Smooth muscle cell (in vitro differentiated cells): ENCODE data around the gene PIGC. TPM values are rescaled to one million over a fixed set of nuclear protein-coding genes. Genes with fewer than 3 reads are reported as not detected.

Source experiments
- DNase-seq: peaks from one replicate; lab custom pipeline; 2025; ENCODE audit not compliant: unreplicated experiment; lab: John Stamatoyannopoulos, UW
- H2AFZ ChIP-seq: fragments of 200-600 bp; sonication (generic); 2 replicates; pipeline ENCODE4 v1.6.0; 2016; ENCODE audit warnings: antibody characterized with exemption, low read depth, mild to moderate bottlenecking
- H3F3A ChIP-seq: fragments of 200-600 bp; sonication (generic); 2 replicates; pipeline ENCODE4 v1.6.0; 2017; ENCODE audit warnings: antibody characterized with exemption, low read depth
- H3K27ac ChIP-seq: fragments of 200-600 bp; sonication (generic); 2 replicates; pipeline ENCODE4 v1.5.1; 2016; ENCODE audit warnings: low read depth, mild to moderate bottlenecking
- H3K27me3 ChIP-seq: fragments of 200-600 bp; sonication (generic); 2 replicates; pipeline ENCODE4 v1.6.1; 2016; ENCODE audit warnings: low read depth, mild to moderate bottlenecking
- H3K36me3 ChIP-seq: fragments of 200-600 bp; sonication (generic); 2 replicates; pipeline ENCODE4 v1.5.1; 2016; ENCODE audit warnings: low read depth
- H3K4me1 ChIP-seq: fragments of 200-600 bp; sonication (generic); 2 replicates; pipeline ENCODE4 v1.5.1; 2016; ENCODE audit warnings: low read depth
- H3K4me2 ChIP-seq: fragments of 200-600 bp; sonication (generic); 2 replicates; pipeline ENCODE4 v1.6.0; 2016; ENCODE audit warnings: mild to moderate bottlenecking
- H3K4me3 ChIP-seq: fragments of 200-600 bp; sonication (generic); 2 replicates; pipeline ENCODE4 v1.5.1; 2016; ENCODE audit warnings: mild to moderate bottlenecking
- H3K79me2 ChIP-seq: fragments of 200-600 bp; sonication (generic); 2 replicates; pipeline ENCODE4 v1.6.0; 2016; ENCODE audit warnings: low read depth, mild to moderate bottlenecking
- H3K9ac ChIP-seq: fragments of 200-600 bp; sonication (generic); 2 replicates; pipeline ENCODE4 v1.6.0; 2016; ENCODE audit warnings: low read depth
- H3K9me3 ChIP-seq: fragments of 200-600 bp; sonication (generic); replicated peaks from 2 replicates; pipeline ENCODE4 v1.5.1; 2016; ENCODE audit warnings: low read depth
- H4K20me1 ChIP-seq: fragments of 200-600 bp; sonication (generic); 2 replicates; pipeline ENCODE4 v1.6.0; 2016; ENCODE audit warnings: low read depth
- CTCF ChIP-seq: fragments of 200-600 bp; sonication (generic); IDR thresholded peaks from 2 replicates; pipeline ENCODE4 v1.5.1; 2017; ENCODE audit warnings: borderline replicate concordance, mild to moderate bottlenecking, antibody characterized with exemption; ENCODE audit not compliant: insufficient read depth, poor library complexity, severe bottlenecking
- WGBS: methylation state at CpG from one replicate; pipeline ENCODE4 v1.1.7; 2016; ENCODE audit warnings: low lambda C conversion rate; 5-methylcytosine and 5-hydroxymethylcytosine counted together
- polyA plus RNA-seq: library from polyadenylated mRNA; unstranded; fragments of >200 nt; fragmentation: Nextera tagmentation; extraction: Ambion mirVana; gene quantifications from 2 replicates; pipeline ENCODE4 v1.2.1, GENCODE V29; 2016
- total RNA-seq: library from RNA; depleted of rRNA; stranded (reverse); fragments of >200 nt; gene quantifications from 2 replicates; pipeline ENCODE4 v1.2.3, GENCODE V29; 2014

PIGC gene
- total and polyA plus RNA-seq, 2 experiments from 2014 or later = 25.3 to 41.1 TPM

GRCh38 chr1:172449585-172450523 lies 6.0 kb upstream of the PIGC start:
- no peaks in the 10 kb centered on the region for H3K79me2 ChIP-seq
- WGBS = 51% methylated on average over 18 of the region's 18 CpGs
- H4K20me1 ChIP-seq = no peaks in the 10 kb centered on the region
- peak; percentile 10 for DNase-seq
- H3K27ac ChIP-seq = peak overlapping the region; percentile 78
- peaks cover 31% of the 10 kb centered on the region for H3K4me1 ChIP-seq
- no peaks in the 10 kb centered on the region for H3K36me3 ChIP-seq
- no peak overlapping the region for H3K4me3 ChIP-seq
- TF ChIP-seq CTCF = peak; percentile 74
- no peak overlapping the region for H3K9ac ChIP-seq
- H2AFZ ChIP-seq = peak overlapping the region; percentile 82
- H3F3A ChIP-seq = peaks cover 21% of the 10 kb centered on the region
- peak overlapping the region; percentile 77 for H3K4me2 ChIP-seq
- no peaks in the 10 kb centered on the region for H3K27me3 ChIP-seq
- H3K9me3 ChIP-seq = no peaks in the 10 kb centered on the region

- Histone ChIP-seq H3K27ac (peak overlapping the region; percentile 78), H3K4me1 (peaks cover 31% of the 10 kb centered on the region), H2AFZ (peak overlapping the region; percentile 82), H3K36me3 (no peaks in the 10 kb centered on the region), H3K9me3 (no peaks in the 10 kb centered on the region), H3K27me3 (no peaks in the 10 kb centered on the region), H4K20me1 (no peaks in the 10 kb centered on the region), H3F3A (peaks cover 21% of the 10 kb centered on the region), H3K9ac (no peak overlapping the region), H3K4me3 (no peak overlapping the region), H3K79me2 (no peaks in the 10 kb centered on the region), H3K4me2 (no peak overlapping the region)
- no peak for DNase-seq
- WGBS = 50% methylated on average over 6 of the region's 6 CpGs
- TF ChIP-seq CTCF = no peak
These were observed 5.2 kb upstream of the PIGC start for GRCh38 chr1:172448995-172449584.

- no peak overlapping the region for H2AFZ ChIP-seq
- H3K79me2 ChIP-seq = peaks cover 12% of the 10 kb centered on the region
- WGBS = 86% methylated on average over 2 of the region's 2 CpGs
- no peak overlapping the region for H3K9ac ChIP-seq
- no peaks in the 10 kb centered on the region for H3K9me3 ChIP-seq
- H3K4me2 ChIP-seq = no peak overlapping the region
- H3F3A ChIP-seq = peaks cover 21% of the 10 kb centered on the region
- H3K27me3 ChIP-seq = no peaks in the 10 kb centered on the region
- no peaks in the 10 kb centered on the region for H3K36me3 ChIP-seq
- H3K27ac ChIP-seq = no peak overlapping the region
- DNase-seq = no peak
- no peak for TF ChIP-seq CTCF
- H4K20me1 ChIP-seq = no peaks in the 10 kb centered on the region
- H3K4me3 ChIP-seq = no peak overlapping the region
- H3K4me1 ChIP-seq = peaks cover 31% of the 10 kb centered on the region
These were observed 3.8 kb upstream of the PIGC start for GRCh38 chr1:172447641-172448040.
